Spleen (tissue), 11 donors: ENCODE results near the gene CELSR3. TPM values are rescaled to one million over a fixed set of nuclear protein-coding genes. Genes with fewer than 3 reads are reported as not detected.

Source experiments
- DNase-seq: peaks from one replicate; pipeline ENCODE4 v3.0.0-alpha.2; 2020
- H3K27ac ChIP-seq, 8 donors: fragments of 200-600 bp; sonication (generic) in 7 of 8; 1 replicate in 4 of 8; 2 replicates in 4 of 8; pipeline versions ENCODE4 v1.5.0 to v1.8.0; 2016 to 2021; ENCODE audit warnings: inconsistent platforms in 4 of 8, mild to moderate bottlenecking in 4 of 8, moderate library complexity in 1 of 8
- H3K27me3 ChIP-seq, 7 donors: fragments of 200-600 bp; sonication (generic) in 6 of 7; replicated peaks in 1 of 7; 1 replicate in 4 of 7; 2 replicates in 3 of 7; pipeline versions ENCODE4 v1.5.0 to v1.8.0; 2016 to 2021; ENCODE audit warnings: inconsistent platforms in 3 of 7, mild to moderate bottlenecking in 1 of 7
- H3K36me3 ChIP-seq, 6 donors: fragments of 200-600 bp; sonication (generic) in 5 of 6; 1 replicate in 4 of 6; 2 replicates in 2 of 6; pipeline versions ENCODE4 v1.5.0 to v1.8.0; 2016 to 2021; ENCODE audit warnings: inconsistent platforms in 2 of 6
- H3K4me1 ChIP-seq, 6 donors: fragments of 200-600 bp; sonication (generic) in 5 of 6; 1 replicate in 3 of 6; 2 replicates in 3 of 6; pipeline versions ENCODE4 v1.5.0 to v1.8.0; 2016 to 2021; ENCODE audit warnings: inconsistent platforms in 3 of 6
- H3K4me3 ChIP-seq, 8 donors: fragments of 200-600 bp; sonication (generic) in 7 of 8; 1 replicate in 4 of 8; 2 replicates in 4 of 8; pipeline versions ENCODE4 v1.5.0 to v1.8.0; 2016 to 2021; ENCODE audit warnings: inconsistent platforms in 4 of 8, mild to moderate bottlenecking in 4 of 8, moderate library complexity in 2 of 8
- H3K9me3 ChIP-seq, 8 donors: fragments of 200-600 bp; sonication (generic) in 7 of 8; 1 replicate in 4 of 8; 2 replicates in 4 of 8; pipeline versions ENCODE4 v1.5.0 to v1.8.0; 2016 to 2021; ENCODE audit warnings: inconsistent platforms in 4 of 8
- CTCF ChIP-seq, 11 experiments: fragments of 200-600 bp in 7 of 11; fragments of 450-650 bp in 4 of 11; sonication (generic) in 4 of 11; IDR thresholded peaks in 8 of 11; conservative IDR thresholded peaks in 3 of 11; 1 replicate in 7 of 11; 2 replicates in 4 of 11; pipeline versions ENCODE4 v1.4.0 to v1.8.0; 2016 to 2021; ENCODE audit warnings: antibody characterized with exemption in 11 of 11, inconsistent platforms in 4 of 11, mild to moderate bottlenecking in 1 of 11
- POLR2A ChIP-seq, 3 donors: fragments of 450-650 bp; IDR thresholded peaks; one replicate each; pipeline ENCODE4 v1.5.1; 2017; ENCODE audit warnings: antibody characterized with exemption in 3 of 3, mild to moderate bottlenecking in 1 of 3
- POLR2AphosphoS5 ChIP-seq, 3 donors: sonication (generic); formaldehyde crosslinking; IDR thresholded peaks; one replicate each; pipeline ENCODE4 v1.5.1; 2017; ENCODE audit warnings: antibody characterized with exemption in 3 of 3
- WGBS, 5 donors: extraction: QIAGEN DNeasy Blood & Tissue Kit in 3 of 5; methylation state at CpG; one replicate each; pipeline versions ENCODE4 v1.1.5 to v1.1.7; 2013 to 2018; 5-methylcytosine and 5-hydroxymethylcytosine counted together
- intact Hi-C: fragments of 100-400 bp; cut with DNase I; formaldehyde crosslinking; loops from one replicate; pipeline ENCODE4 v1.15.0; 2023; ENCODE audit warnings: low total_unique reads
- polyA plus RNA-seq, 3 donors: library from polyadenylated mRNA; stranded (reverse); fragments of 200-250 nt; gene quantifications; one replicate each; pipeline ENCODE4 v1.2.1, GENCODE V29; 2013
- total RNA-seq, 7 donors: library from RNA; depleted of rRNA in 3 of 7; stranded (reverse); fragments of >200 nt in 3 of 7; fragmentation: NEBNext Ultra II Directional in 4 of 7; extraction: Animal tissue kit (Norgen Biotek cat#: 25700) in 4 of 7; gene quantifications; one replicate each; pipeline versions ENCODE4 v1.1.0 to v1.2.1, GENCODE V29; 2016 to 2021
- donor health status: healthy with polysubstance abuse.
- donor health status: DM: no; HTN: no; CAD: no; lungs with moderate emphysema.
- donor health status: DM: no; HTN: no; CAD: no.
- donor health status: Bipolar disorder and iron deficiency.
- donor health status: healthy.
- donor health status: DM: no; HTN: no; CAD: no.
- donor health status: DM: yes; HTN: yes; CAD: no.

Gene CELSR3
- total and polyA plus RNA-seq, 10 donors = 0.56 to 2.7 (median 1.9) TPM

GRCh38 chr3:48599077-48599501 lies 63.6 kb downstream of the CELSR3 start:
- Histone ChIP-seq H3K27ac (peak overlapping the region in 6 of 8 donors; percentile 51 to 79 (median 74)), H3K4me1 (peaks cover 0 to 43% (median 23%) of the 10 kb centered on the region in 6 donors), H3K4me3 (no peak overlapping the region), H3K9me3 (no peaks in the 10 kb centered on the region), H3K27me3 (peaks cover 0 to 21% (median 11%) of the 10 kb centered on the region in 7 donors), H3K36me3 (peaks cover 13 to 76% (median 70%) of the 10 kb centered on the region in 6 donors)
- 78 to 90% (median 82%) methylated on average over 9 to 11 of the region's 11 CpGs for WGBS, 5 donors
- DNase-seq = no peak
- intact Hi-C loops = no loop called here
- no peak for TF ChIP-seq POLR2AphosphoS5 (IDR thresholded peaks at IDR 0.05)
- no peak for TF ChIP-seq CTCF (IDR thresholded peaks at IDR 0.05 in 8 of 11, conservative IDR thresholded peaks at IDR 0.05 in 3 of 11)
- TF ChIP-seq POLR2A (IDR thresholded peaks at IDR 0.05) = no peak

- DNase-seq = no peak
- Histone ChIP-seq H3K9me3 (no peaks in the 10 kb centered on the region), H3K27ac (peak overlapping the region in 6 of 8 donors; percentile 51 to 79 (median 74)), H3K4me3 (no peak overlapping the region), H3K4me1 (peaks cover 0 to 46% (median 25%) of the 10 kb centered on the region in 6 donors), H3K27me3 (peaks cover 0 to 27% (median 16%) of the 10 kb centered on the region in 7 donors), H3K36me3 (peaks cover 13 to 70% (median 65%) of the 10 kb centered on the region in 6 donors)
- TF ChIP-seq POLR2AphosphoS5 (IDR thresholded peaks at IDR 0.05) (peak; percentile 52 to 83 (median 78)), POLR2A (IDR thresholded peaks at IDR 0.05) (no peak), CTCF (IDR thresholded peaks at IDR 0.05 in 8 of 11, conservative IDR thresholded peaks at IDR 0.05 in 3 of 11) (no peak)
- intact Hi-C loops = no loop called here
- WGBS, 5 donors = 61 to 73% (median 71%) methylated on average over 5 of the region's 5 CpGs
These were observed 64.2 kb downstream of the CELSR3 start for GRCh38 chr3:48598323-48599076.

- intact Hi-C loops = no loop called here
These were observed 65.3 kb downstream of the CELSR3 start for GRCh38 chr3:48597408-48597800.

More at GRCh38 chr3:48597408-48597800, 65.3 kb downstream of the CELSR3 start:
- DNase-seq = no peak
- Histone ChIP-seq H3K27me3 (peaks cover 0 to 38% (median 16%) of the 10 kb centered on the region in 7 donors), H3K4me3 (no peak overlapping the region), H3K27ac (peak overlapping the region in 7 of 8 donors; percentile 35 to 79 (median 73)), H3K4me1 (peaks cover 0 to 46% (median 25%) of the 10 kb centered on the region in 6 donors), H3K9me3 (no peaks in the 10 kb centered on the region), H3K36me3 (peaks cover 10 to 59% (median 54%) of the 10 kb centered on the region in 6 donors)
- peak in 1 of 3 donors; percentile 30 for TF ChIP-seq POLR2AphosphoS5 (IDR thresholded peaks at IDR 0.05)
- TF ChIP-seq POLR2A (IDR thresholded peaks at IDR 0.05) = no peak
- no peak for TF ChIP-seq CTCF (IDR thresholded peaks at IDR 0.05 in 8 of 11, conservative IDR thresholded peaks at IDR 0.05 in 3 of 11)
- 76 to 85% (median 83%) methylated on average over 5 to 6 of the region's 6 CpGs for WGBS, 5 donors
